ENCODE data around the gene TUT1.

TUT1 gene

DNA sequence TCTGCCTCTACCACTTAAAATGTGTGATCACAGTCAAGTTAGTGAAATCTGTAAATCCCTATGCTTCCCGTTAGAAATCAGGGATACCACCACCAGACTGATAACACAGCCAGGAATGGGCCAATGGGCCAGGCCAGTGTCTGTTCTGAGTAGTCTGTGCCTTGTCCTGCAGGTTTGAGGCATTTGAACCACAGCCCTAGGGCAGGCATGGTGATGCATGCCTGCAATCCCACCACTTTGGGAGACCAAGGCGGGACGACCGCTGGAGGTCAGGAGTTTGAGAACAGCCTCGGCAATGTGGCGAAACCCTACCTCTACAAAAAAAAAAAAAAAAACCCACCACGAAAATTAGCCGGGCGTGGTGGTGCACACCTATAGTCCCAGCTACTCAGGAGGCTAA is 32.7 kb downstream of the TUT1 start:
- H3K4ac ChIP-seq (ENCODE audit: low read length) = no peak overlapping the region
- H3K14ac ChIP-seq (ENCODE audit: low read length) = no peak overlapping the region
- H3K18ac ChIP-seq (ENCODE audit: low read length) = no peak overlapping the region
- H2AFZ ChIP-seq (ENCODE audit: low read length) = no peak overlapping the region
- DNase-seq (ENCODE audit: low spot score) = no peak
- no peak overlapping the region for H3K4me2 ChIP-seq (ENCODE audit: insufficient read depth, low read length, poor library complexity, severe bottlenecking)
- H2AK5ac ChIP-seq (ENCODE audit: low read depth, low read length) = no peak overlapping the region
- peaks cover 24 to 31% of the 10 kb centered on the region in 2 donors for H3K4me1 ChIP-seq (ENCODE audit: control insufficient read depth in 2 of 2, insufficient read depth in 1 of 2, low read depth in 1 of 2, low read length in 2 of 2)
- peaks cover 29 to 76% of the 10 kb centered on the region in 2 donors for H3K36me3 ChIP-seq (replicated peaks in 1 of 2; ENCODE audit: control insufficient read depth in 2 of 2, insufficient read depth in 2 of 2, low read length in 2 of 2)
- no peak overlapping the region for H2BK12ac ChIP-seq (ENCODE audit: low read length)
- no peaks in the 10 kb centered on the region for H3K27me3 ChIP-seq (ENCODE audit: control insufficient read depth in 3 of 3, insufficient read depth in 3 of 3, low read depth in 1 of 3, low read length in 3 of 3)
- no CpG with 5 or more reads among the region's 9 CpGs for WGBS, 2 donors (ENCODE audit: extremely low coverage in 2 of 2, insufficient read length in 2 of 2, insufficient replicate concordance in 1 of 2)
- H2BK15ac ChIP-seq (ENCODE audit: low read length) = no peak overlapping the region
- no peak overlapping the region for H3K27ac ChIP-seq (replicated peaks; ENCODE audit: low read length)
- no peak overlapping the region for H3K4me3 ChIP-seq (ENCODE audit: low read length in 2 of 2)
- no peak overlapping the region for H2BK120ac ChIP-seq (ENCODE audit: low read depth, low read length)
- H3K23ac ChIP-seq (ENCODE audit: low read depth, low read length, poor library complexity) = no peak overlapping the region
- H3K9ac ChIP-seq (ENCODE audit: low read depth, low read length, poor library complexity) = no peak overlapping the region
- H3K9me3 ChIP-seq (replicated peaks in 1 of 2; ENCODE audit: control insufficient read depth in 2 of 2, insufficient read depth in 1 of 2, low read depth in 1 of 2, low read length in 2 of 2) = no peaks in the 10 kb centered on the region
- no peaks in the 10 kb centered on the region for H3K79me1 ChIP-seq (ENCODE audit: low read depth, low read length)
- no peak overlapping the region for H2BK5ac ChIP-seq (ENCODE audit: low read length)
- no peak overlapping the region for H4K91ac ChIP-seq (ENCODE audit: low read depth, low read length, poor library complexity)
- H4K8ac ChIP-seq (ENCODE audit: low read depth, low read length) = no peak overlapping the region

DNA sequence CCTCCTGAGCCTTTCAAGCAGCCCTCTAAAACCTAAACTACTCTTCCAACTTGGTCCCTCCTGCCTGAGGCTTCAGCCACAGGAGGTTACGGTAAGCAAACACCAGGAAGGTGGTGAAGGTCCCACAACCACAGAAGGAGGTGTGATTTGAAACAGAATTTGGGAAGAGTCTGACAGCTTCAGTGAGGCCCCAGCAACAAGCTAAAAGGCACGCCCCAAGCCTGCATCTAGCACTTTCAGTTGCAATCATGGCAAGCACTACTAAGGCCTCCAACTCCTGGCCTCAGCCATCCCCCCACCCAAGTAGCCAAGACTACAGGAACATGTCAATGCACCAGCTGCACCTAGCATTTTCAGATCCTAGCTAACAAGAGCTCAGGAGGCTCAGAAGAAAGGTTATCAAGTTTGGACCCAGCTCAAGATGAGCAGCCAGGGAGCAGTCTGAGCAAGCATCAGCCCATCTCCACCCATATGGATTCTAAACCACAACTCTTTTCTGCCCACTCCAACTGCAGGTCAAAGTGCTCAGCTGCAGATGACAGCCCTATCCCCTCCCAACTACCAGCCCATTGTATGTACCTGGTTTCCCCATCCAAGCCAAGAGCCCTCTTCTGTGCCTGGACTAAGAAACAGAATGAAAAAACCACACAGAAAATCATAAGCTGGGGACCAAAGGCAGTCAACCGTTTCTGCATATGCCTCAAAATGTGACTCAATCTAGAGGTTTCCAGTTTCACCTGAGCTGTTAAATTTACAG is 34.3 kb downstream of the TUT1 start:
- Histone ChIP-seq H3K18ac (ENCODE audit: low read length) (peak overlapping the region; percentile 89), H3K4me2 (ENCODE audit: insufficient read depth, low read length, poor library complexity, severe bottlenecking) (no peak overlapping the region), H2BK15ac (ENCODE audit: low read length) (peak overlapping the region; percentile 2), H2AFZ (ENCODE audit: low read length) (no peak overlapping the region), H3K4ac (ENCODE audit: low read length) (no peak overlapping the region), H4K91ac (ENCODE audit: low read depth, low read length, poor library complexity) (no peak overlapping the region), H3K27me3 (ENCODE audit: control insufficient read depth in 3 of 3, insufficient read depth in 3 of 3, low read depth in 1 of 3, low read length in 3 of 3) (no peaks in the 10 kb centered on the region), H2AK5ac (ENCODE audit: low read depth, low read length) (peak overlapping the region; percentile 47), H4K8ac (ENCODE audit: low read depth, low read length) (no peak overlapping the region), H3K27ac (replicated peaks; ENCODE audit: low read length) (peak overlapping the region; percentile 77), H3K9ac (ENCODE audit: low read depth, low read length, poor library complexity) (no peak overlapping the region), H2BK120ac (ENCODE audit: low read depth, low read length) (no peak overlapping the region), H3K4me3 (ENCODE audit: low read length in 2 of 2) (no peak overlapping the region), H3K9me3 (replicated peaks in 1 of 2; ENCODE audit: control insufficient read depth in 2 of 2, insufficient read depth in 1 of 2, low read depth in 1 of 2, low read length in 2 of 2) (no peaks in the 10 kb centered on the region), H3K4me1 (ENCODE audit: control insufficient read depth in 2 of 2, insufficient read depth in 1 of 2, low read depth in 1 of 2, low read length in 2 of 2) (peaks cover 40 to 42% of the 10 kb centered on the region in 2 donors), H3K79me1 (ENCODE audit: low read depth, low read length) (no peaks in the 10 kb centered on the region), H3K14ac (ENCODE audit: low read length) (no peak overlapping the region), H3K23ac (ENCODE audit: low read depth, low read length, poor library complexity) (no peak overlapping the region), H3K36me3 (replicated peaks in 1 of 2; ENCODE audit: control insufficient read depth in 2 of 2, insufficient read depth in 2 of 2, low read length in 2 of 2) (peaks cover 25 to 60% of the 10 kb centered on the region in 2 donors), H2BK12ac (ENCODE audit: low read length) (no peak overlapping the region), H2BK5ac (ENCODE audit: low read length) (peak overlapping the region; percentile 35)
- WGBS, 2 donors (ENCODE audit: extremely low coverage in 2 of 2, insufficient read length in 2 of 2, insufficient replicate concordance in 1 of 2) = no CpG with 5 or more reads among the region's 3 CpGs
- no peak for DNase-seq (ENCODE audit: low spot score)

DNA sequence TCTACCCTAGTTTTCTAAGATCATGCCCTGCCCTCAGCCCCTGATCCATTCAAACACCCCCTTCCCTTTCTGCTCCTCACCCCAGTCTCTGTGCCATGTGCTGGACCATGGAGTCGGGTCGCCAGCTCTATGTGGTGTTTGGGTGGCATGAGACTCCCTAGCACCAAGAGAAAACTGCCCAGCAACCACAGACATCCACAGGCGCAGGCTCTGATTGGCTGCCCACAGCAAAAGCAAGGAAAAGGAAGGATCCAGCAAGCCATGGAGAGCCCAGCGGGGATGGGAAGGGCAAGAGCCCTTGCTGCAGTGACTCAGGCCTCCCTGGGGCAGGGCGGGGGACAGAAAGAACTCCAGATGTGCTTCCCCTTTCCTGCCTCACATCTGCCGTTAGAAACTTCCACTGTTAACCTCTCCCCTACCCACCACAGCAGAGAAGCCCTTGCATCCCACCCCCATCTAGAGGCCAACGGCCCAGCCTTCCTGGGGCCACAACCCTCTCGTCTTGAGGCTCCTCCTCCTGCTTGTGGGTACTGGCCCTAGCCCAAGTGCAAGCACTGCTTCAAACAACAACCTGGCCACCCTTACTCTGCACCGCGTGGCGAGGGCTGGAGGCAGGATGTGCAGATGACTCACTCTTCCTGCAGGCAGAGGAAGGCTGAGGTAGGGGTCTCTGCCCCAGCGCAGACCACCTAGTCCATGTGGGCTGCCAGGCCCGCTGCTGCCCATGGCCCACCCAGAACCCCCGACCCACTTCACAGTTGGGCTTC is 35.0 kb downstream of the TUT1 start:
- H2AFZ ChIP-seq (ENCODE audit: low read length) = no peak overlapping the region
- H3K36me3 ChIP-seq (replicated peaks in 1 of 2; ENCODE audit: control insufficient read depth in 2 of 2, insufficient read depth in 2 of 2, low read length in 2 of 2) = peaks cover 25 to 52% of the 10 kb centered on the region in 2 donors
- peak overlapping the region; percentile 47 for H2AK5ac ChIP-seq (ENCODE audit: low read depth, low read length)
- H2BK15ac ChIP-seq (ENCODE audit: low read length) = peak overlapping the region; percentile 2
- H3K4me3 ChIP-seq (ENCODE audit: low read length in 2 of 2) = no peak overlapping the region
- H3K23ac ChIP-seq (ENCODE audit: low read depth, low read length, poor library complexity) = peak overlapping the region; percentile 21
- H3K4ac ChIP-seq (ENCODE audit: low read length) = no peak overlapping the region
- no peak overlapping the region for H4K91ac ChIP-seq (ENCODE audit: low read depth, low read length, poor library complexity)
- H3K9ac ChIP-seq (ENCODE audit: low read depth, low read length, poor library complexity) = no peak overlapping the region
- no CpG with 5 or more reads among the region's 14 CpGs for WGBS, 2 donors (ENCODE audit: extremely low coverage in 2 of 2, insufficient read length in 2 of 2, insufficient replicate concordance in 1 of 2)
- H3K27me3 ChIP-seq (ENCODE audit: control insufficient read depth in 3 of 3, insufficient read depth in 3 of 3, low read depth in 1 of 3, low read length in 3 of 3) = no peaks in the 10 kb centered on the region
- peaks cover 44 to 45% of the 10 kb centered on the region in 2 donors for H3K4me1 ChIP-seq (ENCODE audit: control insufficient read depth in 2 of 2, insufficient read depth in 1 of 2, low read depth in 1 of 2, low read length in 2 of 2)
- H3K79me1 ChIP-seq (ENCODE audit: low read depth, low read length) = no peaks in the 10 kb centered on the region
- no peak overlapping the region for H4K8ac ChIP-seq (ENCODE audit: low read depth, low read length)
- H3K27ac ChIP-seq (replicated peaks; ENCODE audit: low read length) = peak overlapping the region; percentile 77
- peak overlapping the region; percentile 89 for H3K18ac ChIP-seq (ENCODE audit: low read length)
- H3K14ac ChIP-seq (ENCODE audit: low read length) = no peak overlapping the region
- peak overlapping the region; percentile 35 for H2BK5ac ChIP-seq (ENCODE audit: low read length)
- peak overlapping the region; percentile 14 for H2BK12ac ChIP-seq (ENCODE audit: low read length)
- no peak for DNase-seq (ENCODE audit: low spot score)
- no peak overlapping the region for H3K4me2 ChIP-seq (ENCODE audit: insufficient read depth, low read length, poor library complexity, severe bottlenecking)
- no peak overlapping the region for H2BK120ac ChIP-seq (ENCODE audit: low read depth, low read length)
- no peaks in the 10 kb centered on the region for H3K9me3 ChIP-seq (replicated peaks in 1 of 2; ENCODE audit: control insufficient read depth in 2 of 2, insufficient read depth in 1 of 2, low read depth in 1 of 2, low read length in 2 of 2)

DNA sequence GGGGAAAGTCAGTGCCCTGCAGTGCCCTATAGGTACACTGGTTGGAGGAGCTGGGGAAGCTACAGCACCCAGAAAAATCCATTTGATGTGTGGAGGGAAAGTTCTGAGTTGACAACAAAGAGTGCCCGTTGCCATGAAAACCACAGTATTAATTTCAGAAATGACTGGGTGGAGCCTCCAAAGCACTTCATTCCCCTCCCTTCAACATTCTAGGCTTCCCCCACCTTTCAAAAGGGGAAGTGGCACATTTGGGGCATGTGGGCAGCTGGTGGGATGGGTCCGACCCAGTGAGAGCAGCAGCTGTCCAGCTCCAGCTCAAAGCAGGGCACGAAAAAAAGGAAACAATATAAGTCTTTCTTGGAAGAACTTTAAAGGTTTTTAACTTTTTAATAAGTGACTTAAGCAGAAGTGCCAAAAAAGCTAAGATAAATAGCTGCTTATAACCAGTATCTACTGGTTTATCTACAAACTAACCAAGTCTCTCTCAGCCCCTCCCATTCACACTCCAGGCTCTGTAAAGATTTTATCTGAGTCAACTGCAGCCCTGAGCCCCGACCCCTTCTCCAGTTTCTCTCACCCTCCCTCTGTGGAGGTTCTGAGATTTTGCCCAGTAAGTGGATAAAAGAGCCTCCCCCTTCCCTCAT is 35.7 kb downstream of the TUT1 start:
- no peak overlapping the region for H3K4ac ChIP-seq (ENCODE audit: low read length)
- no peak overlapping the region for H3K14ac ChIP-seq (ENCODE audit: low read length)
- DNase-seq (ENCODE audit: low spot score) = no peak
- H3K4me3 ChIP-seq (ENCODE audit: low read length in 2 of 2) = no peak overlapping the region
- H2BK5ac ChIP-seq (ENCODE audit: low read length) = no peak overlapping the region
- H3K79me1 ChIP-seq (ENCODE audit: low read depth, low read length) = no peaks in the 10 kb centered on the region
- H2AK5ac ChIP-seq (ENCODE audit: low read depth, low read length) = no peak overlapping the region
- no peak overlapping the region for H2BK12ac ChIP-seq (ENCODE audit: low read length)
- H3K36me3 ChIP-seq (replicated peaks in 1 of 2; ENCODE audit: control insufficient read depth in 2 of 2, insufficient read depth in 2 of 2, low read length in 2 of 2) = peaks cover 22 to 45% of the 10 kb centered on the region in 2 donors
- no peak overlapping the region for H2BK120ac ChIP-seq (ENCODE audit: low read depth, low read length)
- H4K91ac ChIP-seq (ENCODE audit: low read depth, low read length, poor library complexity) = no peak overlapping the region
- no peak overlapping the region for H3K23ac ChIP-seq (ENCODE audit: low read depth, low read length, poor library complexity)
- H3K18ac ChIP-seq (ENCODE audit: low read length) = no peak overlapping the region
- no peaks in the 10 kb centered on the region for H3K27me3 ChIP-seq (ENCODE audit: control insufficient read depth in 3 of 3, insufficient read depth in 3 of 3, low read depth in 1 of 3, low read length in 3 of 3)
- no peak overlapping the region for H2AFZ ChIP-seq (ENCODE audit: low read length)
- no peaks in the 10 kb centered on the region for H3K9me3 ChIP-seq (replicated peaks in 1 of 2; ENCODE audit: control insufficient read depth in 2 of 2, insufficient read depth in 1 of 2, low read depth in 1 of 2, low read length in 2 of 2)
- H2BK15ac ChIP-seq (ENCODE audit: low read length) = no peak overlapping the region
- peaks cover 43 to 45% of the 10 kb centered on the region in 2 donors for H3K4me1 ChIP-seq (ENCODE audit: control insufficient read depth in 2 of 2, insufficient read depth in 1 of 2, low read depth in 1 of 2, low read length in 2 of 2)
- no peak overlapping the region for H3K4me2 ChIP-seq (ENCODE audit: insufficient read depth, low read length, poor library complexity, severe bottlenecking)
- no peak overlapping the region for H4K8ac ChIP-seq (ENCODE audit: low read depth, low read length)
- H3K27ac ChIP-seq (replicated peaks; ENCODE audit: low read length) = peak overlapping the region; percentile 77
- no CpG with 5 or more reads among the region's 4 CpGs for WGBS, 2 donors (ENCODE audit: extremely low coverage in 2 of 2, insufficient read length in 2 of 2, insufficient replicate concordance in 1 of 2)
- H3K9ac ChIP-seq (ENCODE audit: low read depth, low read length, poor library complexity) = no peak overlapping the region

Data from neuronal stem cell (in vitro differentiated cells).